BLaER1 (cell line): ENCODE results near the gene BAHD1.

ENCODE experiments used
- H3K27ac ChIP-seq: shearing (Covaris generic); formaldehyde crosslinking; 2 replicates; pipeline ENCODE4 v1.8.1; 2022
- H3K27me3 ChIP-seq: shearing (Covaris generic); formaldehyde crosslinking; 2 replicates; pipeline ENCODE4 v1.8.1; 2022
- H3K36me3 ChIP-seq: shearing (Covaris generic); formaldehyde crosslinking; 2 replicates; pipeline ENCODE4 v1.8.1; 2022
- H3K4me1 ChIP-seq: shearing (Covaris generic); formaldehyde crosslinking; 2 replicates; pipeline ENCODE4 v1.8.1; 2022
- H3K4me2 ChIP-seq: shearing (Covaris generic); formaldehyde crosslinking; 2 replicates; pipeline ENCODE4 v1.8.1; 2022
- H3K4me3 ChIP-seq: shearing (Covaris generic); formaldehyde crosslinking; 2 replicates; pipeline ENCODE4 v1.8.1; 2022
- H3K9ac ChIP-seq: shearing (Covaris generic); formaldehyde crosslinking; 2 replicates; pipeline ENCODE4 v1.8.1; 2022
- H3K9me3 ChIP-seq: shearing (Covaris generic); formaldehyde crosslinking; 2 replicates; pipeline ENCODE4 v1.8.1; 2022
- H4K20me1 ChIP-seq: shearing (Covaris generic); formaldehyde crosslinking; 2 replicates; pipeline ENCODE4 v1.8.1; 2022
- Cebpa-rat ChIP-seq: shearing (Covaris generic); IDR thresholded peaks from 2 replicates; pipeline ENCODE4 v1.8.1; 2022

The BAHD1 gene

DNA sequence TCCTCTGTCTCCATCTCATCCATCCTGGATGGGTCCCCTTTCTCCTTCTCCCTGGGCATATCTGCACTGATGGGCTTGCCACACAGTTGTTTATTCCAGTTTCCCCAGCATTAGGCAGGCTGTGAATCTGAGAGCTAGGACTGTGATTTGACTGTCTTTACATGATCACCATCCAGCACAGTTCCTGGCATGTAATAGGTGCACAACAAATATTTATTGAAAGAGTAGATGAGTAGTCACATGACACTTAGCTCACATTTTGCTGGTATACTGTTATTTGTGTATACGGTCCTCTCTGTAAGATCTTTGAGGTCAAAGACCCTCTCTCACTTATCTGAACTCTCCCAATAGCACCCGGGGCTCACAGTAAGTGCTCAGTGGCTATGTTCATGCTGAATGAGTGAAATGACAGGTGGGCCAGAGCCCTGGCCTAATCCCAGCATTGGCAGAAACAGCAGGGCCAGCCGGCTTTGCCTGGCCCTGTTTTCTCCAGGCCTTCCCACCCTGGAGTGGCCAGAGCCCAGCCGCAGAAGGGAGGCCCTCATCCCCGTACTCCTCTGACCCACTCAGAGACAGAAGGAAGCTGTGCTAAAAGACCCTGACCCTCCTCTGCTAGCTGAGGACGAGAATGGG lies 16.2 kb upstream of the BAHD1 start:
- H3K27me3 ChIP-seq, result no peaks in the 10 kb centered on the region

DNA sequence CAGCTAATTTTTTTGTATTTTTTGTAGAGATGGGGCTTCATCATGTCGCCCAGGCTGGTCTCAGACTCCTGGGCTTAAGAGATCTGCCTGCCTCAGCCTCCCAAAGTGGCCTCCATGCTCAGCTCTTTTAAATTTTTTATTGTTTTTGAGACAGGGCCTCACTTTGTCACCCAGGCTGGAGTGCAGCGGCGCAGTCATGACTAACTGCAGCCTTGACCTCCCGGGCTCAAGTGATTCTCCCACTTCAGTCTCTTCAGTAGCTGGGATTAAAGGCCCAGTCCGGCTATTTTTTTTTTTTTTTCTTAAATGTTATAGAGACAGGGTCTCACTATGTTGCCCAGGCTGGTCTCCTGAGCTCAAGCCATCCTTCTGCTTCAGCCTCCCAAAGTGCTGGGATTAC lies 15.1 kb upstream of the BAHD1 start:
- TF ChIP-seq Cebpa-rat, result no peak

More for the DNA sequence above, 16.2 kb upstream of the BAHD1 start:
- no peak for TF ChIP-seq Cebpa-rat
- no peaks in the 10 kb centered on the region for H3K9me3 ChIP-seq
- H3K9ac ChIP-seq, result no peak overlapping the region
- no peak overlapping the region for H3K4me3 ChIP-seq
- no peak overlapping the region for H3K4me2 ChIP-seq
- H4K20me1 ChIP-seq, result peaks cover 12% of the 10 kb centered on the region; the same call in 1 of the 2 replicates
- H3K36me3 ChIP-seq, result no peaks in the 10 kb centered on the region
- peaks cover 53% of the 10 kb centered on the region for H3K4me1 ChIP-seq
- H3K27ac ChIP-seq, result no peak overlapping the region

DNA sequence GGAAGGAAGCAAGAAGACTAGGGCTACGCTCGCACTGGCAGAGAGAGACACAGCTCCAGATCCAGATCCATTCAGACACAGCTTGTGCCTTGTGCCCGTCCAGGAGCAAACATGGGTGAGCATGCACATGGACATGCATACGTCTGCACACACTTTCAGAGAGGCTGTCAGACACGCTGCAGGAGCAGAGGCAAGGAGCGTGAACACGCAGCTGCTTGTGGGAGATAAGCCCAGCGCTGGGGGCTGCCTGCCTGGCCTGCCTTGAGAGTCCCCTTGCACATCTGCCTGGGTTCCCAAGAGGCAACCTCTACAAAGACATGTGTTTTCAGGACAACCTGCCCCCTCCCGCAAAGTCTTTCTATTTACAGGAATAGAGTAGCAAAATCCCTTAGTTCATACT lies 13.6 kb upstream of the BAHD1 start:
- H3K9me3 ChIP-seq, result no peaks in the 10 kb centered on the region
- peak overlapping the region; percentile 81 for H3K4me2 ChIP-seq
- H3K36me3 ChIP-seq, result no peaks in the 10 kb centered on the region
- no peak for TF ChIP-seq Cebpa-rat
- peak overlapping the region; percentile 46; the same call in 1 of the 2 replicates for H3K27ac ChIP-seq
- peaks cover 48% of the 10 kb centered on the region for H3K4me1 ChIP-seq
- no peak overlapping the region for H3K4me3 ChIP-seq
- H4K20me1 ChIP-seq, result no peaks in the 10 kb centered on the region
- no peaks in the 10 kb centered on the region for H3K27me3 ChIP-seq
- H3K9ac ChIP-seq, result peak overlapping the region; percentile 41; the same call in 1 of the 2 replicates

More for the DNA sequence above, 15.1 kb upstream of the BAHD1 start:
- Histone ChIP-seq H3K27ac (no peak overlapping the region), H3K4me3 (no peak overlapping the region), H3K4me1 (peaks cover 60% of the 10 kb centered on the region), H4K20me1 (peaks cover 11% of the 10 kb centered on the region; the same call in 1 of the 2 replicates), H3K4me2 (no peak overlapping the region), H3K36me3 (no peaks in the 10 kb centered on the region), H3K9me3 (no peaks in the 10 kb centered on the region), H3K9ac (no peak overlapping the region), H3K27me3 (no peaks in the 10 kb centered on the region)

DNA sequence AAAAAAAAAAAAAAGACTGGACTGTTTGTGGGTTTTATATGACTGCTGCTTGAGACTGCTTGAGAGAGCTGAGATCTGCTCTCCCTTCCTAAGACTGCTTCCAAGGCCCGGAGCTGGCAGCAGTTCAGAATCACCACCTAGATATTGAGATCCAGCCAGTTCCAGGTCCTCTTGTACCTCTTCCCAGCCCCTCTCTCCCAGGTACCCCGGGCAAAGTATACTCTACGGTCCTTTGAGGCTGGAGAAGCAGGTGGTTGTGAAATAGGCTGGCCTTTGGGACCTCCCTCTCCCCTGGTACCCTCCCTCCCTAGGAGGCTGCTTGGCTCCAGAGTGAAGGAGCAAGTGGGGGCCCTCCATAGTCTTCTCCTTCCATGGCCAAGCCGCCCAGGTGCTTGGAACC lies 12.6 kb upstream of the BAHD1 start:
- TF ChIP-seq Cebpa-rat, result no peak
- no peaks in the 10 kb centered on the region for H4K20me1 ChIP-seq
- peaks cover 48% of the 10 kb centered on the region for H3K4me1 ChIP-seq
- peak overlapping the region; percentile 24; the same call in 1 of the 2 replicates for H3K27ac ChIP-seq
- H3K9me3 ChIP-seq, result no peaks in the 10 kb centered on the region
- H3K27me3 ChIP-seq, result no peaks in the 10 kb centered on the region
- H3K4me3 ChIP-seq, result no peak overlapping the region
- H3K4me2 ChIP-seq, result peak overlapping the region; percentile 81
- H3K36me3 ChIP-seq, result no peaks in the 10 kb centered on the region; the same call in 1 of the 2 replicates
- 0 out of 2 replicates have a peak overlapping the region, but pooled peaks have one; percentile 17 for H3K9ac ChIP-seq

DNA sequence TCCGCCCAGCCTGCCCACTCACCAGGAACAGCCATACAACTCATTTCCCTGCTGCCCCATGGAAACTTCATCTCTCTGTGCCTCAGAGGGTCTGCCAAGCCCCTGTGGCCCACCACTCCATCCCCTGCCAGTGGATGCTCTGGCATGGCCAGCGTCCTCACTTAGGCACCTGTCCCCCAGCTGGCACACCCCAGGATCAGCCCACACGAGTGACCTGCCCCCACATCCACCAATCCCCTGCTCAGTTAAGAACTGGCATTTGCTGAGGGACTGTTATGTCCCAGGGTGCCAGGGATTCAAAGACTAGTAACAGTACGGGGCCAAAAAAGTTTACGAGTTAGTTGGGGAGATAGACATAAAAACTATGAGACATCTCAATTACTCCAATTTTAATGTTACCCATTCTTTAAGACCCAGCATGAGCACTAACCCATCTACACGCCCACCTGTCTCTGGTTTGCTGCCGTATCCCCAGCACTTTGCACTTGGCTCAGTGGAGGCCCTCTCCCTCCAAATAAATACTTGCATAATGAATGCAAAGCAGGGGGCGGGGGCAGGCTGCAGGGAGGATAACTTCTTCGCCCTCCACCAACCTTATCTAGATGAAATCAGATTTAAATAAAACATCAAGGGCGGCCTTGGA lies 11.6 kb upstream of the BAHD1 start:
- H3K9ac ChIP-seq, result no peak overlapping the region
- no peaks in the 10 kb centered on the region; the same call in 1 of the 2 replicates for H3K36me3 ChIP-seq
- no peaks in the 10 kb centered on the region for H3K9me3 ChIP-seq
- no peaks in the 10 kb centered on the region for H4K20me1 ChIP-seq
- H3K27ac ChIP-seq, result no peak overlapping the region
- no peak for TF ChIP-seq Cebpa-rat
- peak overlapping the region; percentile 81; the same call in 1 of the 2 replicates for H3K4me2 ChIP-seq
- peaks cover 48% of the 10 kb centered on the region for H3K4me1 ChIP-seq
- H3K4me3 ChIP-seq, result no peak overlapping the region
- no peaks in the 10 kb centered on the region for H3K27me3 ChIP-seq

DNA sequence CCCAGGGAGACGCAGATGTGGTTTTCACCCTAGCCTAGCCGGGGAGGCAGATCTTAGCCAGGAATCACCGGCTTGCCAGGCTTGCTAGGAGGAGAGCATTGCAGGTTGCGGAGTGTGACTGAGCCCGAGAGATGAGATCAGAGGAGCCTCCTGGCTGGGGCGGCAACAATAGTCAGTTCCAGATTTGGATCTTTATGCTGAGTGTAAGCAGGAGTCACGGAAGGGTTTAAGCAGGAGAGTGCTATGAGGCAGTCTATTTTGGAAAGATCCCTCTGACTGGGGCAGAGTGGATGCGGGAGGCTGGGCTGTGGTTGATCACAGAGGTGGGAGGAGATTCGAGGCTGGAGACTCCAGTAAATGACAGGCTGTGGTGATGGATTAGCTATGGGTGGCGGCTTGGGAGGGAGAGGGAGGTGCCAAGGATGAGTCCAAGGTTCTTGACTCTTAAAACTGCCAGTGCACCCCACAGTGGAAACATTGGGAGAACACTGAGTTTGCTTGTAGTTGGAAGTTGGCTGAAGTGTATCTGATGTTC lies 10.4 kb upstream of the BAHD1 start:
- H3K4me2 ChIP-seq, result no peak overlapping the region

DNA sequence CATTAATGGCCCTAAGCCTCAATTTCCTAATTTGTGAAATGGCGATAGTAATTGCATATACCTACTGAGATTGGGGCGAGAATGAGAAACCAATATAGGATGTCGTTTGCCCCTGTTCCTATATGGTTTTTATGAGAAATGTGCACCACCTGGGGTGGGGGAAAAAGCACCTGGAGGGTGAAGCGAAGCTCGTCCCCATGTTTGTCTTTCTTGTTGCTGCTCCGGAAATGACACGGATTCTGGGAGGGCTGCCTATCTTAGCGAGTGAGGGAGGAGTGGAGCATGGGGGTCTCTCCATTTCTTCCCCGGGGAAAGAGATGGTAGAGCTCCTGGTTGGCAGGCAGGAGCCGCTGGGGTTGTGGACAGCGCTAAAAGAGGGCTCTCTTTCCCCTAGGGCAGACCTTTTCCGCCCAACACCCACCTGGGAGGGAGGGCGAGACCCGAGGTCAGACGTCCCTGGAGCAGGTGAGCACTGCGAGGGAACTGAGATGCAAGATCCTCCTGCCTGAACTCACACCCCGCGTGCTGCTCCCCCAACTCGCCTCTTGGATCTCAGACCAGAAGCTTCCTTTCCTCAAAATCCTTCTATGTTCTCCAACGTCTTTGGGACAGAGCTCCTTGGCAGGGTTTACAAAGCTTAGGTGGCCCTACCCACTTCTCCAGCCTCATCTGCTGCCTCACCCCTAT lies 5.6 kb upstream of the BAHD1 start:
- Histone ChIP-seq H3K27me3 (peaks cover 42% of the 10 kb centered on the region; the same call in 1 of the 2 replicates), H4K20me1 (no peaks in the 10 kb centered on the region)
- TF ChIP-seq Cebpa-rat, result no peak

More for the DNA sequence above, 10.4 kb upstream of the BAHD1 start:
- TF ChIP-seq Cebpa-rat, result no peak
- Histone ChIP-seq H3K36me3 (no peaks in the 10 kb centered on the region; the same call in 1 of the 2 replicates), H4K20me1 (no peaks in the 10 kb centered on the region), H3K9me3 (no peaks in the 10 kb centered on the region), H3K27ac (no peak overlapping the region), H3K9ac (no peak overlapping the region), H3K27me3 (0 out of 2 replicates have a peak, but pooled peaks cover 3% of the 10 kb centered on the region), H3K4me3 (no peak overlapping the region), H3K4me1 (peaks cover 60% of the 10 kb centered on the region)

DNA sequence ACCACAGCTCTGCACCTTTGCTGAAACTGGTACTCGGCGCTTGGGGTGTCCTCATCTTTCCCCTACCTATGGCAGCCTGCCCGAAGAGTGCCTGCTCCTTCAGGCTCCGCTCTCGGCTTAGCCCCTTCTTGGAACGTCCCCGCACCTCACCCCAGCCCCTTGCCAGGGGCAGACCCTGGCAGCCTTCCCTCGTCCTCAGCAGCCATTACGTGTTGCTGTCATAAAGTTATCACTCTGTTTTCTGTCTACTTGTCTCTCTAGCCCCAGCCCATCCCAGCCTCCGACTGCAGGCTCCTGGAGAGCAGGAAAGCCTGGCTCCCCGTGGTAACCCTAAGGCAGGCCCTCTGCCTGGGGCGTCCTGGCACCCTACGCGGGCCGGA lies 5.1 kb upstream of the BAHD1 start:
- H3K4me3 ChIP-seq, result peak overlapping the region; percentile 68

More for the DNA sequence above, 5.6 kb upstream of the BAHD1 start:
- Histone ChIP-seq H3K9ac (peak overlapping the region; percentile 74), H3K4me3 (peak overlapping the region; percentile 68; the same call in 1 of the 2 replicates), H3K4me2 (peak overlapping the region; percentile 99), H3K4me1 (peaks cover 64% of the 10 kb centered on the region), H3K36me3 (no peaks in the 10 kb centered on the region; the same call in 1 of the 2 replicates), H3K27ac (peak overlapping the region; percentile 76; the same call in 1 of the 2 replicates), H3K9me3 (no peaks in the 10 kb centered on the region)

DNA sequence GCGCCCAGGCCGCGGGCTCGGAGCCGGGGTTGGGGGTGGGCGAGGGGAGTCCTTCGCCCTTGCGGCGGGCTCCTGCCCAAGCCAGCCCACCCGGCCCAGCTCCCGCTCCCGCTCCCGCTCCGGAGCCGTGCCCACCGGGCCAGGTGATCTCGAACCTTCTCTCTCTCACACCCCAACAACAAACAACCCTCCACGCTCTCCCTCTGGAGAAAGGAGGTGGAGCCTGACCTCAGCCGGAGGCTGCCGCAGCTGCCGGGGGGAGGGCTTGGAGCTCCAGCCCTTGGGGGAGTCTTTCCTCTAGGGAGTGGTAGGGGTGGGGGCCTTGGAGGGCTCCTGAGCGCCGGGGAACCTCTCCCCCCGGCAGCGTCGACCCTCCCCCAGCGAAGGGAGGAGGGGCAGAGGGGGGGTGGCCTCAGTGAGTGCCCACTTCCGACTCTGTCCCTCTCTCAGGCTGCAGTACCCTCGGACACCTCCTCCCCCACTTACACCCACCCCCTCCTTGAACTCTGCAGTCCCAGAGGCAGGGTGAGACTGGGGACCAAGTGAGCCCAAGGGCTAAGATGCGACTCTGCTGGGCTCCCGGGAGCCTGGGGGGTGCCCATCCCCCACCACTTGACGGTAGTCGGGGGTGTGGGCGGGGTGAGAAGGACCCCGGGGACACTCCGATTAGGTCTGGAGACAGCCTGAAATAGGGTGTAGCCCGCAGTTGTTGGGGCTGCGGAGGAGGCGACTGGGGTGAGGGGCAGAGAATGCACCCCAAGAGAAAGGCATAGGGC lies 4.4 kb upstream of the BAHD1 start:
- H3K27me3 ChIP-seq, result peaks cover 43% of the 10 kb centered on the region; the same call in 1 of the 2 replicates
- H3K4me1 ChIP-seq, result peaks cover 61% of the 10 kb centered on the region
- peak overlapping the region; percentile 68 for H3K4me3 ChIP-seq
- no peaks in the 10 kb centered on the region; the same call in 1 of the 2 replicates for H3K36me3 ChIP-seq
- H3K9me3 ChIP-seq, result no peaks in the 10 kb centered on the region
- peak overlapping the region; percentile 74 for H3K9ac ChIP-seq
- H3K4me2 ChIP-seq, result peak overlapping the region; percentile 99
- no peak for TF ChIP-seq Cebpa-rat
- H3K27ac ChIP-seq, result peak overlapping the region; percentile 76
- peaks cover 3% of the 10 kb centered on the region for H4K20me1 ChIP-seq

More for the DNA sequence above, 5.1 kb upstream of the BAHD1 start:
- Histone ChIP-seq H3K9me3 (no peaks in the 10 kb centered on the region), H3K4me1 (peaks cover 61% of the 10 kb centered on the region), H3K4me2 (peak overlapping the region; percentile 99), H3K9ac (peak overlapping the region; percentile 74), H3K27ac (peak overlapping the region; percentile 76), H4K20me1 (no peaks in the 10 kb centered on the region), H3K27me3 (peaks cover 43% of the 10 kb centered on the region; the same call in 1 of the 2 replicates), H3K36me3 (no peaks in the 10 kb centered on the region; the same call in 1 of the 2 replicates)
- no peak for TF ChIP-seq Cebpa-rat
